HG03108 (cell line): ENCODE measurements around the gene SUB1.

ENCODE experiments used
- ATAC-seq: cut with Tn5 transposase; IDR thresholded peaks from one replicate; pipeline ENCODE4 v1.9.1; 2021; ENCODE audit warnings: moderate library complexity; ENCODE audit not compliant: unreplicated experiment

The SUB1 gene

DNA sequence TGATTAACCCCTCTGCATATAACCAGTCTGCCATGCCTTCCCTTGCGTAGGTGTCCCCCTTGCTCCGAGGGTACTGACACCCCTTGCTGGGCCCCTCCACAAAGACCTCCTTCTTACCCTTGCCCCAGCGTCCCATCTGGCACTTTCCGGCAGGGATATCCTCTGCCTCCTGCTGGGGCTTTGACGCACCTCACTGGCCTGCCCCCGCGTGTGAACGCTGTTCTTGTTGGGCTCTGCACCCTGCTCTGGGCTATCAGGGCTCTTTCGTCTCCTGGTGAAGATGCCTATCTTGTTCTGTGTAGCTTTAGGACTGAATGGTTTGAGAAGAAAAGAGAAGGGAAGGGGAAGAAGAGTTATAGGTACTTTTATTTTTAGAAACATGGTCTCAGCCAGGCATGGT, 53.0 kb downstream of the SUB1 start:
- ATAC-seq = no peak

DNA sequence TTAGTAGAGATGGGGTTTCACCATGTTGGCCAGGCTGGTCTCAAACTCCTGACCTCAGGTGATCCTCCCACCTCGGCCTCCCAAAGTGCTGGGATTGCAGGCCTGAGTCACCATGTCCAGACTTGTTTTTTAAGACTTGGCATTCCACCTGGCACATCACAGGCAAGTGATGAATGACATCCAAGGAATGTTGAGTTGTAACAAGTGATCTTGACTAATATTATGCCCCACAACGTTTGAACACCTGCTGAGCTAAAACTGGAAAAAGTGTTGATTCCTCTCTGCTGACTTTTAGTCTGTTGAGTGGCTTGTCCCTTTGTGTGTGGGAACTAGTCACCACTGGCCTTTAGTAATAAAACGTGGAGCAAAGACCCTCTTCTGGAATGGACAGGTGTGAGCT, 54.6 kb downstream of the SUB1 start:
- no peak for ATAC-seq

DNA sequence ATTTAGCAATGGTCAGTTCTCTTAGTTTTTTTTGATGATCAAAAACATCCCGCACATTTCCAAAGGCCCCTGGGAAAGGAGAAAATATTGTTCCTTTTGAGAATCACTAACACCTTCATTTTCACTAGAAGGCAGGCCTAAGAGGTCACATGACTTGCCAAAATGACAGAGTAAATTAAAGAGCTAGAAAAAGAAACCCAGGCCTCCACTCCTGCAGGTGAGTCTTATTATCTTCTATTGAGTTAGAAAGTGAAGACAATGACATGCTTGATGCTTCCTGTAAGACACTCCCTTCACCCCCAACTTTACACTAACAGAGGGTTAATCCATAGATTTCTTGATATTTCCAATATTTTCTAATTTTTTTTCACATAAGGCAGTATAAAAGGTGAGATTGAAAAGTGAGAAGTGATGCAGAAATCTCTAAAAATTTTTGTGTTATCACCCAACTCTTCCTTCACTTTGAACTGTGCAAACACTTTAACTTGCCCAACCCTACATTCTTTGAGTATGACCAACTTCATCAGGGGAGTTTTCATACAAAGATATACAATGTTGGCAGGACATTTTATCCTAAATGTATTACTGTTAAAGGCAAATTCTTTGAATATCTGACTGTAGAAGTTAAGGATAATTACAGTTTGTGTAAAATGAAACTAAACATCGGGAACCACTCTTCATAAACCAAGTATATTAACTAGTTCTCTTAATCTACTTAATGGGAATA, 57.1 kb downstream of the SUB1 start:
- no peak for ATAC-seq

DNA sequence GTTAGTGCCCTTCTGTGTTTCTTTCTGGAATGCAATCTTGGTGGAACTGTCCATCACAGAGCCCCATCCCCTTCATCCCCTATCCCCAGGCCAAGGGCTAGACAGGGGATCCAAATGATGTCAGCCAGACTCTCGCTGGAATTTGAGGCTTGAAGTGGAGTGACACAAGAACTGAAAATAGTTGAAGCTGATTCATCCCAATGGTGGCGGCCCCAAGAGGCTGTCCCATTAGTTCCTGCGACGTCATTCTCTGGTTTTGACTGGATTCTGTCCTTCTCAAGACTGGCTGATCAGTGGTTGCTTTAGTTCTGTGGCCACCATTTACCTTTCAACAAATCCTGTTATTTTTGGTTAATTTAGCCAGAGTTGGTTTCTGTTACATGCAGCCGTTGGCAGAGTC, 59.9 kb downstream of the SUB1 start:
- no peak for ATAC-seq

DNA sequence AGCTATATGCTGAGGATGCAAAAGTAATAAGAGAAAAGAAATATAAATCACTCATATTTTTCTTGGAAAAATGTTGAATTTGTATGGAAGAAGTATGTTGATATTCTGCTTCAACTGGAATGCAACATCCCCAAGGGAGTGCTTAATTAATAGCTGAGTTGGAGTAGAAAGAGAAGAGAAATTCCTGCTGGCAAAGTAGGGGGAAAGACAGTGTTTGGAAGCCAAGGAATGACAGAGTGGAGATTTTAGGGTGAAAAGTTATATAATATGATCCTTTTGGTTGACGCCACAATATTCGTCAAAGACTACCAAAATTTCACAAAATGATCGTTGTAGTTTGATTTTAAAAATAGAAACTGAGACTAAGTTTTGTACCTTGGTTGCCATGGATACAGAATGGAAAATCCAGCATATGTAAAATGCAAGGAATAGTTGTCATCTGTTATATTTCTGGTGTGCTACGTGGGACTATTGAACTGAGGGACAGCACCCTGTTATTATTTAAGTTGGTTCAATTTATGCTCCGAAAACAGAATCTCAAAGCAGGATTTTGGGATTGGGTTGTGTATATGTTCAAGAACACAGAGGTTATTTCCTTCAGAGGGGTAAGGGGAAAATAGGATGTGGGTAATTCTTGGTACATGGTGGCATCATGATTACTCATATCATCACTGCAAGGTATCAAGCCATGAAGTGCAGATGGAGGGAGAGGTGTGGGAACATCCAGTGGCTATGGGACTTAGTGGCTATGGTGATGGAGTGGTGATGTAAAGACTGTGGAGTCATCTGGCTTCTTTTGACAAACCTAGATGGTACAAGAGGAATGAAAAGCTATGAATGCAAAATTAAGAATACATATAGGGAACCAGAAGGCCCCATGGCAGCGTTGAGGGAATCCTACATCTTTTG, 61.0 kb downstream of the SUB1 start:
- no peak for ATAC-seq

DNA sequence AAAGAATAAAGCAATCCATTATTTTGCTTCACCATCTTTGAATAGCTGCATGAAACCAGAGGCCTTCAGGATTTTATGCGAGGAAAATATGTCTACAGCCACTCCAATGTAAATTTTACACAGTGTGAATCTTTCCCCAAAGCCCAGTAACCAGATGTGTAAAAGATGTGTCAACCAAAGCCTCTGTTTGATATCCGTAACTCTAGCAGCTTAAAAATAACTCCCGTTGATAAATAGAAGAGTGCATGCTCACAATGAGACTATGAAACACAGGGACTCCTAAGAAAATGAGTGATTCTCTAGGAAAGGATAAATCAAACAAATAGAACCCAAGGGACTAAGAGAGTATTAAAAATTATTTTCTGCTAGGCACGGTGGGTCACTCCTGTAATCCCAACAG, 65.7 kb downstream of the SUB1 start:
- ATAC-seq = no peak

DNA sequence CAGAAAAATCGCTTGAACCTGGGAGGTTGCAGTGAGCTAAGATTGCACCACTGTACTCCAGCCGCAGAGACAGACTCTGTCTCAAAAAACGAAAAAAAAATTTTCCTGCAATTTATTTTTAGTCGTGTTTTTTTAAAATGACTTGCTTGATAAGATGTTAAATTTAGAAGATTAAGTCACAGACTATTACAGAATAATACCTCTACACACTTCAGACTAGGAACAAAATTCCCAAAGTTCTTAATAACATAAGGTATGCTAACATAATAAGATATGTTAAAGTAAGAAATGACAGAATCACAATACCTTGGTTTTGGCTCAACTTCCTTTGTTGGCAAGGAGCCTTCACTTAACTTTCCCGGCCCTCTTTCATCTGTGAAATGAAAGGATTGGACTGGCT, 66.3 kb downstream of the SUB1 start:
- no peak for ATAC-seq
